Measurements from ENCODE around the gene LDLRAP1.
"Not testable (repeated sequence)": the region's sequence is repeated elsewhere in the genome, so short reads cannot be mapped to it uniquely, and the experiment has no call there.

LDLRAP1 gene, protein sequence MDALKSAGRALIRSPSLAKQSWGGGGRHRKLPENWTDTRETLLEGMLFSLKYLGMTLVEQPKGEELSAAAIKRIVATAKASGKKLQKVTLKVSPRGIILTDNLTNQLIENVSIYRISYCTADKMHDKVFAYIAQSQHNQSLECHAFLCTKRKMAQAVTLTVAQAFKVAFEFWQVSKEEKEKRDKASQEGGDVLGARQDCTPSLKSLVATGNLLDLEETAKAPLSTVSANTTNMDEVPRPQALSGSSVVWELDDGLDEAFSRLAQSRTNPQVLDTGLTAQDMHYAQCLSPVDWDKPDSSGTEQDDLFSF

DNA sequence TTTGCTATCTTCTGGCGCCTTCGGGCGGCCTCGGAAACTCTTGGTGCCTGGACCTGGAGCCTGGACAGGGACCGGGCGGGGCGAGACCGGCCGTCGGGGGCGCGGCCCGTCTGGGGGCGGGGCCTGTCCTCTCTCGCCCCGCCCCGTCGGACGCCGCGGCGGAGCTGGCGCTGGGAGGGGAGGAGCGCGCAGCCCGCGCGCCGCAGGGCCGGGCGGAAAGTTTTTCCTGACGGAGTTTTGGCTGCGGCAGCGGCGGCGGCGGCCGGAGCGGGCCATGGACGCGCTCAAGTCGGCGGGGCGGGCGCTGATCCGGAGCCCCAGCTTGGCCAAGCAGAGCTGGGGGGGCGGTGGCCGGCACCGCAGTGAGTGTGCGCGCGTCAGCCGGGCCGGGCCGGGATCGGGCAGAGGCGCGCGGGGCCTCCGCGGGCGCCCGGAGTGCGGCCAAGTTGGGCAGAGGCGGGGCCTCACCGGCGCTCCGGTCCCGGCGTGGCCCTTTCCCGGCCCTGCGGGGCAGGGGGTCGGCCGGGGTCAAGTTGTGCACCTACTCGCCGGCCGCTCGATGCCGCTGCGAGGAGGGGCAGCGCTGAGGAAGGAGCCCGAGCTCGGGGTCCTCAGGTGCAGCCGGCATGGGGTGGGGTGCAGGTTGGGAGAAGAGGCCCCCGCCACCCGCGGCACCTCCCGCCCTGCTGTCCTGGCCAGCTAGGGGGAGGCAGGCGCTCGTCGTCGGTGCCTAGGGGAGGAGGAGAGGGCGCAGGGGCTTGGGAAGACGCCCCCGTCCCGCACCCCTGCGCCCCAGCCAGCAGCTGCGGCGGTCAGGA is at the start of gene LDLRAP1:
Gene LDLRAP1, plus strand, starts transcription at position 182 of the 818 bp plus-strand sequence. Its CDS starts 93 bp downstream, at position 275.
- H3K36me3 Mint-ChIP-seq, result no peaks in the 10 kb centered on the region
- peak within 1 kb of the TSS; percentile 76 for H3K27ac Mint-ChIP-seq
- H3K9me3 Mint-ChIP-seq (ENCODE audit: low read depth), result no peaks in the 10 kb centered on the region
- peak within 1 kb of the TSS; percentile 88 for H3K4me3 Mint-ChIP-seq
- no peaks in the 10 kb centered on the region for H3K27me3 Mint-ChIP-seq
- peaks cover 36% of the 10 kb centered on the region for H3K4me1 Mint-ChIP-seq (ENCODE audit: low read depth)

GRCh38 chr1:25494952-25495351 is 48.5 kb upstream of the LDLRAP1 start:
- Mint-ChIP-seq H3K36me3 (peaks cover 11% of the 10 kb centered on the region), H3K9me3 (ENCODE audit: low read depth) (no peaks in the 10 kb centered on the region), H3K27ac (no peak overlapping the region), H3K27me3 (no peaks in the 10 kb centered on the region), H3K4me3 (no peak overlapping the region), H3K4me1 (ENCODE audit: low read depth) (peaks cover 2% of the 10 kb centered on the region)

DNA sequence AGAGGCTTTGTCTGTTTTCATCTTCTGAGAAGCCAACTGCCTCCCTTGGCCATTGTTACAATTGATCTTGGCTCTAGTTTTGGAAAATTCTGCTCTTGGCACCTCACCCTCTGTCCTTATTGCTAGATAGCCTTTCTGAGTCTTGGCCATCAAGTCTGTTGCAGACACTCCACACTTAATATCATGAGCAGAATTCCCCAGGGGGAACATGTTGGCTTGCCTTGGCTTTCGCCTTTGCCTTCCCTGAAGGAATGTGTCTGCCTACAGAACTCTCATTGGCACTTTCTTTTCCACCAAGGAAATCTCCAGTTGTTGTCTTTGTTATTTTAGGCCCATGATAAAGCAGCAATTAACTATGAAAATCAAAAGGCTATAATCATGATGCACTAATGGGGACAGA is 42.7 kb upstream of the LDLRAP1 start:
- H3K27me3 Mint-ChIP-seq, result no peaks in the 10 kb centered on the region
- H3K9me3 Mint-ChIP-seq (ENCODE audit: low read depth), result no peaks in the 10 kb centered on the region
- H3K36me3 Mint-ChIP-seq, result peaks cover 2% of the 10 kb centered on the region
- H3K4me1 Mint-ChIP-seq (ENCODE audit: low read depth), result peaks cover 15% of the 10 kb centered on the region
- H3K27ac Mint-ChIP-seq, result peak overlapping the region; percentile 65
- no peak overlapping the region for H3K4me3 Mint-ChIP-seq

GRCh38 chr1:25501235-25502058 is 42.0 kb upstream of the LDLRAP1 start:
- Mint-ChIP-seq H3K27me3 (no peaks in the 10 kb centered on the region), H3K4me1 (ENCODE audit: low read depth) (peaks cover 22% of the 10 kb centered on the region), H3K36me3 (peaks cover 2% of the 10 kb centered on the region), H3K27ac (no peak overlapping the region), H3K9me3 (ENCODE audit: low read depth) (no peaks in the 10 kb centered on the region), H3K4me3 (no peak overlapping the region)

DNA sequence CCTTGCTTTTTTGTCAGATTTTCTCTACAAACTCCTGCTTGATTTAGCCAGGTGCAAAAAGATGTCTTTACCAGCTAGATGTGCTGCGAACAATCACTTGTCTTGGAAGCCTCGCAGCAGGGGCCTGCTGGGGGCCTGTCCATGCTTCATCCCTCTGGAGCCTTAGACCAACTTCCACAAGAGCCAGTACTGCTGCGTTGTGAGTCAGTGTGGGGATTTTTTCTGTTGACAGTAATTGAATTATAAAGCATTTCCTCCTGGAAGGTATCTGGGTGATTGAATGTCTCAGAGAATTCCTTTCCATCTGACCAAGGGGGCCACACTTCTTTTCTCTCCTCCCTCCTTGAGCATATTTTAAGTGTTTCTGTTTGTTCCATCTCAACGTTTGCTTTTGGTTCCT is 40.4 kb upstream of the LDLRAP1 start:
- Mint-ChIP-seq H3K4me3 (no peak overlapping the region), H3K4me1 (ENCODE audit: low read depth) (peaks cover 29% of the 10 kb centered on the region), H3K9me3 (ENCODE audit: low read depth) (no peaks in the 10 kb centered on the region), H3K27ac (peak overlapping the region; percentile 54), H3K36me3 (no peaks in the 10 kb centered on the region), H3K27me3 (no peaks in the 10 kb centered on the region)

DNA sequence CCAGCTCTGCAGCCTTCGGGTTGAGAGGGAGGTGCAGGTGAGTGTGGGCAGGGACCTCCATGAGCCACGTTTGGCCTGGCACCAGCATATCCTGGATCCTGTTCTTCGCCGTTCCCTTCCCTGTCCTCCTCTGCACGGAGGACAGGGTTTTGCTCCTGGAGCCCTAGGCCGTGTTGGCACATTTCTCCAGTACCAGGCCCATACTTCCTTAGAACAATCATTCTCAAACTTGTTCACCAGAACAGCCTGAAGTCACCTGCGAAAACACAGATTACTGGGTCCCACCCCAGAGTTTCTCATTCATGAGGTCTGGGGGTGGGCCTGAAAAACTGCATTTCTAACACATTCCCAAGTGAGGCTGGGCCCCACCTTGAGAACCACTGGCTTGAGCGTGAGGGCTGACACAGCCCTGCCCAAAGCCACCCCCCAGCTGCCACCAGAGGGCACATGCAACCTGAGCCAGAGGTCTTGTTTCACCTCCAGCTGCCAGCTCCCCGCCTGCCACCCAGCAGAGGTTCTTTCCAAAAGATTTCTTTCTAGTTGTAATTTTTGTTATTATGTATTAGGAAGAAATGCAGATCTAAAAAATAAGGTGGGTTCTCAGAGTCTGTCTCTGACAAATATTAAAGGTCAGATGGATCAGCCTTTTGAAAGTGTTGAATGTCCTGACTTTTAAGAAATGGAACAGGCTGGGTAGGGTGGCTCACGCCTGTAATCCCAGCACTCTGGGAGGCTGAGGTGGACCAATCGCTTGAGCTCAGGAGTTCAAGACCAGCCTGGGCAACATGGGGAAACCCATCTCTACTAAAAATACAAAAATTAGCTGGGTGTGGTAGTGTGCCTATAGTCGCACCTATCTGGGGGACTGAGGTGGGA is 39.6 kb upstream of the LDLRAP1 start:
- H3K27ac Mint-ChIP-seq, result peak overlapping the region; percentile 54
- no peak overlapping the region for H3K4me3 Mint-ChIP-seq
- H3K27me3 Mint-ChIP-seq, result no peaks in the 10 kb centered on the region
- H3K9me3 Mint-ChIP-seq (ENCODE audit: low read depth), result no peaks in the 10 kb centered on the region
- H3K4me1 Mint-ChIP-seq (ENCODE audit: low read depth), result peaks cover 29% of the 10 kb centered on the region
- no peaks in the 10 kb centered on the region for H3K36me3 Mint-ChIP-seq

DNA sequence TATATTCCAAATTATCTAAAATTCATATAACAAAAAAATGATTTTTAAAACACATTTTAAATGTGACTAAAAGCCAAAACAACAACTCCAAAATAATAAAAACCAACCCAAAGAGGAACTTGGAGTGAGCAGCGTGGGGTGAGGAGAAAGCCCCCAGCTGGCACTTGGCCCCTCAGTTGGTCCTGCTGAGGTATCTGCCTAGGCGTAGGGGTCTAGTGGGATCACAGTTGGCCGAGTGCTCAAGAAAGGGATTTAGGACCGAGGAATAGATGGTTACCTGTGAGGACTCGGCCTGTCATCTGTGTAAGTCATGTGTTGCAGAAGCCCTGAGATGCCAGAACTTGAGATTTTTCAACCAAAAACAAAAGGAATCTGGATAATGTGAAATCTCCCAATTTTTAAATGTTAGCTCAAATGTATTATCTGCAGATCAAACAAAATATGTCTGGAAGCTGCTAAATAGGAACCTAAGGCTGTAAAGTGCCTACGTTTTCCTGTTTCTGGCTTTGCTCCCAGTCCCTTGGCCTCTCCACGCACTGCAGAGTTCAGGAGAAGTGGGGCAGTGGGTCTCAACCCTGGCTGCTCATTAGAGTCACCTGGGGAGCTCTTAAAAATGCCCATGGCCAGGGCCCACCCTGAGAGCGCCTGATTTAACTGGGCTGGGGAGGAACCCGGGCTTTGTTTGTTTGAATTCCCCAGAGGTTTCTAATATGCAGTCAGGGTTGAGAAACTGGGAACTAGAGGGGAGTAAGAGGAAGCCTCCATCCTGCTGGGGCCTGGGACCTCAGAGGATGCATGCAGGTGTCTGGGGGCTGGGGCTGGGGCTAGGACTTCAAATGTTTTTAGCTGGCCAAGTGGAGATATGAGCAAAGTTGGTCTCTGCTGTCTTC is 38.5 kb upstream of the LDLRAP1 start:
- no peaks in the 10 kb centered on the region for H3K36me3 Mint-ChIP-seq

DNA sequence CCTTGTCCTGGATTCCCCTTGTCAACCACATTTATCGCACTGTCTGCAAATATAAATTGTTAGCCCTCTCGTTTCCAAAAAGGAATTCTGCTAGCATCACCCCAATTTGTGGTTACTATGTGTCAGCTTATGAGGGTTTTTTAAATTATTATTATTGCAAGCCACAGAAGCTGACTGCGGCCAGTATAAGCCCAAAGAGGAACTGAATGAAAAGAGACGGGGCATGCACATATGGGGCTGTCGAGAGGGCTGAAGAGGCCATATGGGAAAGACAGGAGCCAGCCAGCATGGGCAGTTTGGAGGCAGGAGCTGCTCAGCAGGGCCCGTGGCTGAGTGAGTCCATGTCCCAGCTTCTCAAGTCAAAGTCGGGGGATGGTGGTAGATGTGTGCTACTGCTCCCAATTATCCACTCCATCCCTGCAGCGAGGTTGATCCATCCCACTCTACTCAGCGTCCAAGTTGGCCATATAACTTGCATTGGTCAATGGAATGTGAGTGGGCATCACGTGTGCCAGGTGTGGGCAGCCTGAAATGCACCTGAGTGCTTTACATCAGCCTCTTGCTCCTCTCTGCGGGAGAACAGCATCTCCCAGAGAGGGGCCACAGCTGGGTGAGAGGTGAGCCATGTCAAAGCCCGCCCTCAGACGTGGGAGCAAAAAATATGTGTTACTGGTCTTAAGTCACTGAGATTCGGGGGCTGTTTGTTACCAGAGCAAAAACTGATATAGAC is 37.6 kb upstream of the LDLRAP1 start:
- Mint-ChIP-seq H3K27me3 (no peaks in the 10 kb centered on the region), H3K9me3 (ENCODE audit: low read depth) (no peaks in the 10 kb centered on the region), H3K4me3 (peak overlapping the region; percentile 59), H3K36me3 (no peaks in the 10 kb centered on the region), H3K4me1 (ENCODE audit: low read depth) (peaks cover 29% of the 10 kb centered on the region), H3K27ac (peak overlapping the region; percentile 73)

More for the DNA sequence above, 38.5 kb upstream of the LDLRAP1 start:
- H3K4me3 Mint-ChIP-seq, result no peak overlapping the region
- H3K4me1 Mint-ChIP-seq (ENCODE audit: low read depth), result peaks cover 29% of the 10 kb centered on the region
- no peak overlapping the region for H3K27ac Mint-ChIP-seq
- no peaks in the 10 kb centered on the region for H3K9me3 Mint-ChIP-seq (ENCODE audit: low read depth)
- no peaks in the 10 kb centered on the region for H3K27me3 Mint-ChIP-seq

DNA sequence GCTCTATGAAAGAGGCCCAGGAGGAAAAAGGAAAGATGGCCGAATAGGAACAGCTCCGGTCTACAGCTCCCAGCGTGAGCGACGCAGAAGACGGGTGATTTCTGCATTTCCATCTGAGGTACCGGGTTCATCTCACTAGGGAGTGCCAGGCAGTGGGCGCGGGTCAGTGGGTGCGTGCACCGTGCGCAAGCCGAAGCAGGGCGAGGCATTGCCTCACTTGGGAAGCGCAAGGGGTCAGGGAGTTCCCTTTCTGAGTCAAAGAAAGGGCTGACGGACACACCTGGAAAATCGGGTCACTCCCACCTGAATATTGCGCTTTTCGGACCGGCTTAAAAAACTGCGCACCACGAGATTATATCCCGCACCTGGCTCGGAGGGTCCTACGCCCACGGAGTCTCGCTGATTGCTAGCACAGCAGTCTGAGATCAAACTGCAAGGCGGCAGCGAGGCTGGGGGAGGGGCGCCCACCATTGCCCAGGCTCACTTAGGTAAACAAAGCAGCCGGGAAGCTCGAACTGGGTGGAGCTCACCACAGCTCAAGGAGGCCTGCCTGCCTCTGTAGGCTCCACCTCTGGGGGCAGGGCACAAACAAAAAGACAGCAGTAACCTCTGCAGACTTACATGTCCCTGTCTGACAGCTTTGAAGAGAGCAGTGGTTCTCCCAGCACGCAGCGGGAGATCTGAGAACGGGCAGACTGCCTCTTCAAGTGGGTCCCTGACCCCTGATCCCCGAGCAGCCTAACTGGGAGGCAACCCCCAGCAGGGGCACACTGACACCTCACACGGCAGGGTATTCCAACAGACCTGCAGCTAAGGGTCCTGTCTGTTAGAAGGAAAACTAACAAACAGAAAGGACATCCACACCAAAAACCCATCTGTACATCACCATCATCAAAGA is 36.6 kb upstream of the LDLRAP1 start:
- Mint-ChIP-seq H3K4me1 (ENCODE audit: low read depth) (peaks cover 29% of the 10 kb centered on the region), H3K27ac (peak overlapping the region; percentile 73), H3K4me3 (peak overlapping the region; percentile 59)
- H3K27me3 Mint-ChIP-seq; H3K36me3 Mint-ChIP-seq; H3K9me3 Mint-ChIP-seq (ENCODE audit: low read depth): not testable (repeated sequence)

DNA sequence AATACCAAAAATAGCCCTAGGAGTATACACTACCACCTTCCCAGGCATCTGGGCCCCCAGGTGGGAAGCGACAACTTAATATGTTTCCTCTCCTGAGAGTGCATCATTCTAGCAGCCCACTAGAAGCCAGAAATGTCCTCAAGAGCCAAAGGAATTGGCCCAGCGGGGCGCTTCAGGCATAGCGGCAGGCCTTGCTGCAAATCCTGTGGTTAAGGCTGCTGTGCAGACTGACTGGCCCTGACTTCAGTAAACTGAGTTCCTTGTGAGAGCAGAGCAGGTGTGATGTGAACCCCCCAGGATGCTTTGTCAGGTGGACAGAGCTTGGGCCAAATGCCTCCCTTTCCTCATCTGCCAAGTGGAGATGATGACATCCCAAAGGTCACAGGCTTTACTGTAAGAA is 29.7 kb upstream of the LDLRAP1 start:
- Mint-ChIP-seq H3K9me3 (ENCODE audit: low read depth) (no peaks in the 10 kb centered on the region), H3K4me3 (no peak overlapping the region), H3K27me3 (no peaks in the 10 kb centered on the region), H3K27ac (no peak overlapping the region), H3K4me1 (ENCODE audit: low read depth) (no peaks in the 10 kb centered on the region), H3K36me3 (no peaks in the 10 kb centered on the region)

DNA sequence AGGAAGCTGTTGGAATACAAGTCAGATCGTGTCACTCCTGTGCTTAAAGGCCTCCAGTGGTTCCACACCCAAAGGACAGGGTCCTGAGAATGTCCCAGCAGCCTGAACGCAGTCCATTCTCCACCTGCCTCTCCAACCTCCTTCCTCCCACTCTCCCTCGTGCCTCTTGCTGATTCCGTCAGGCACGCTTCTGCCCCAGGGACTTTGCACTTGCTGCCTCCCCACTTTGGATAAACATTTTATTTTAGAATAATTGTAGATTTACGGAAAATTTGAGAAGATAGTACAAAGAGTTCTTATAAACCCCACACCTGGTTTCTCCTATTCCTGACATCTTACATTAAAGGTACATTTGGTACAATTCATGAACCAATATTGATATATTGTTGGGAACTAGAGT is 28.4 kb upstream of the LDLRAP1 start:
- H3K36me3 Mint-ChIP-seq, result no peaks in the 10 kb centered on the region
- no peak overlapping the region for H3K27ac Mint-ChIP-seq
- H3K4me1 Mint-ChIP-seq (ENCODE audit: low read depth), result no peaks in the 10 kb centered on the region
- no peaks in the 10 kb centered on the region for H3K27me3 Mint-ChIP-seq
- H3K4me3 Mint-ChIP-seq, result no peak overlapping the region
- no peaks in the 10 kb centered on the region for H3K9me3 Mint-ChIP-seq (ENCODE audit: low read depth)

- H3K27ac Mint-ChIP-seq, result no peak overlapping the region
- no peak overlapping the region for H3K4me3 Mint-ChIP-seq
- no peaks in the 10 kb centered on the region for H3K9me3 Mint-ChIP-seq (ENCODE audit: low read depth)
- peaks cover 8% of the 10 kb centered on the region for H3K4me1 Mint-ChIP-seq (ENCODE audit: low read depth)
- no peaks in the 10 kb centered on the region for H3K36me3 Mint-ChIP-seq
- no peaks in the 10 kb centered on the region for H3K27me3 Mint-ChIP-seq
Measured at GRCh38 chr1:25516686-25517085, 26.7 kb upstream of the LDLRAP1 start.

Measured in activated naive CD8-positive, alpha-beta T cell (primary cell).